PC-3 (cell line): ENCODE results near the gene SLC6A3. TPM values are rescaled to one million over a fixed set of nuclear protein-coding genes. Genes with fewer than 3 reads are reported as not detected.

Source experiments
- ATAC-seq: fragments of 200-7000 bp; cut with Tn5 transposase; 2 replicates; pipeline ENCODE4 v1.9.1; 2020; ENCODE audit warnings: mild to moderate bottlenecking, moderate library complexity
- BruUV-seq: library from RNA; stranded (reverse); fragments of 400-500 nt; replicated peaks from 2 replicates; lab custom pipeline; 2021; lab: Mats Ljungman, UMichigan
- CTCF ChIA-PET: fragments of 300-600 bp; sonication (Branson Sonifier 250); formaldehyde crosslinking; loops from one replicate; lab custom pipeline; 2022; ENCODE audit warnings: antibody characterized with exemption; lab: Charles Lee
- POLR2A ChIA-PET: fragments of 300-600 bp; sonication (Branson Sonifier 250); formaldehyde crosslinking; loops from one replicate; lab custom pipeline; 2022; ENCODE audit warnings: antibody characterized with exemption; ENCODE audit not compliant: unreplicated experiment; lab: Charles Lee
- DNase-seq: peaks from one replicate; pipeline ENCODE4 v3.0.0-alpha.2; 2015
- H2AFZ ChIP-seq: fragments of 300-600 bp; sonication (generic); 2 replicates; pipeline ENCODE4 v1.6.0; 2016; ENCODE audit warnings: antibody characterized with exemption, low read length
- H3F3A ChIP-seq: fragments of 300-600 bp; sonication (generic); one replicate; pipeline ENCODE4 v1.6.0; 2017; ENCODE audit warnings: antibody characterized with exemption, low read length, control low read depth, mild to moderate bottlenecking; ENCODE audit not compliant: unreplicated experiment
- H3K27ac ChIP-seq: fragments of 300-600 bp; sonication (generic); 2 replicates; pipeline ENCODE4 v1.5.1; 2016; ENCODE audit warnings: mild to moderate bottlenecking, low read length
- H3K27me3 ChIP-seq: fragments of 300-600 bp; sonication (generic); 2 replicates; pipeline ENCODE4 v1.6.1; 2016; ENCODE audit warnings: low read length, mixed read lengths
- H3K36me3 ChIP-seq: fragments of 300-600 bp; sonication (generic); 2 replicates; pipeline ENCODE4 v1.6.1; 2016; ENCODE audit warnings: low read depth, mixed run types, low read length, mixed read lengths
- H3K4me1 ChIP-seq: fragments of 300-600 bp; sonication (generic); 2 replicates; pipeline ENCODE4 v1.5.1; 2016; ENCODE audit warnings: low read length; ENCODE audit not compliant: insufficient read depth
- H3K4me2 ChIP-seq: fragments of 300-600 bp; sonication (generic); 2 replicates; pipeline ENCODE4 v1.6.0; 2016; ENCODE audit warnings: low read length
- H3K4me3 ChIP-seq: fragments of 300-600 bp; sonication (generic); 2 replicates; pipeline ENCODE4 v1.5.1; 2016; ENCODE audit warnings: mild to moderate bottlenecking, low read length, mixed read lengths
- H3K79me2 ChIP-seq: fragments of 300-600 bp; sonication (generic); 2 replicates; pipeline ENCODE4 v1.6.1; 2017; ENCODE audit warnings: low read length, mixed read lengths
- H3K9ac ChIP-seq: fragments of 300-600 bp; sonication (generic); 2 replicates; pipeline ENCODE4 v1.6.0; 2016; ENCODE audit warnings: mild to moderate bottlenecking, low read length
- H3K9me2 ChIP-seq: fragments of 300-600 bp; sonication (generic); replicated peaks from 2 replicates; pipeline ENCODE4 v1.6.1; 2016; ENCODE audit warnings: mixed run types, low read length, mixed read lengths
- H3K9me3 ChIP-seq: fragments of 300-600 bp; sonication (generic); 2 replicates; pipeline ENCODE4 v1.6.1; 2016; ENCODE audit warnings: low read length, mixed read lengths
- H4K20me1 ChIP-seq: fragments of 300-600 bp; sonication (generic); 2 replicates; pipeline ENCODE4 v1.6.1; 2016; ENCODE audit warnings: low read length, mixed read lengths
- CTCF ChIP-seq: fragments of 300-600 bp; sonication (generic); conservative IDR thresholded peaks from 2 replicates; pipeline ENCODE4 v1.5.1; 2017; ENCODE audit warnings: antibody characterized with exemption, low read depth, mild to moderate bottlenecking, low read length
- EZH2 ChIP-seq: fragments of 300-600 bp; sonication (generic); IDR thresholded peaks from one replicate; pipeline ENCODE4 v1.6.1; 2017; ENCODE audit warnings: antibody characterized with exemption, mild to moderate bottlenecking, low read length; ENCODE audit not compliant: unreplicated experiment
- EZH2phosphoT487 ChIP-seq: fragments of 300-600 bp; sonication (generic); IDR thresholded peaks from 2 replicates; pipeline ENCODE4 v1.6.1; 2018; ENCODE audit warnings: mild to moderate bottlenecking, antibody characterized with exemption, low read length, borderline replicate concordance
- intact Hi-C: fragments of 100-400 bp; cut with micrococcal nuclease; formaldehyde crosslinking; loops from 2 replicates; pipeline ENCODE4 v1.9.0; 2023
- total RNA-seq: library from RNA; depleted of rRNA; stranded (reverse); fragments of >200 nt; gene quantifications from 2 replicates; pipeline ENCODE4 v1.2.3, GENCODE V29; 2014

SLC6A3 gene
- total RNA-seq, 1 experiment from 2014 or later, result not detected

- TF ChIP-seq EZH2 (no peak), EZH2phosphoT487 (no peak), CTCF (no peak)
- H3K4me2 ChIP-seq, result no peak overlapping the region
- POLR2A ChIA-PET, result no interaction called here
- ATAC-seq (no peak), DNase-seq (no peak)
- CTCF ChIA-PET, result no interaction called here
- peaks cover 79% of the 10 kb centered on the region for H3K27me3 ChIP-seq
- no peak overlapping the region for H3K4me3 ChIP-seq
- H3K36me3 ChIP-seq, result no peaks in the 10 kb centered on the region
- no peak overlapping the region for H3K27ac ChIP-seq
- H3K9me2 ChIP-seq, result no peaks in the 10 kb centered on the region
- no peaks in the 10 kb centered on the region for H3K79me2 ChIP-seq
- no peak overlapping the region for H3K9ac ChIP-seq
- no peaks in the 10 kb centered on the region for H3K4me1 ChIP-seq
- BruUV-seq, result no TSS peak
- intact Hi-C loops, result no loop called here
- no peaks in the 10 kb centered on the region for H3K9me3 ChIP-seq
- H2AFZ ChIP-seq, result no peak overlapping the region
- H4K20me1 ChIP-seq, result no peaks in the 10 kb centered on the region
- H3F3A ChIP-seq, result no peaks in the 10 kb centered on the region
These were observed 77.0 kb downstream of the SLC6A3 start for GRCh38 chr5:1368236-1368635.

DNA sequence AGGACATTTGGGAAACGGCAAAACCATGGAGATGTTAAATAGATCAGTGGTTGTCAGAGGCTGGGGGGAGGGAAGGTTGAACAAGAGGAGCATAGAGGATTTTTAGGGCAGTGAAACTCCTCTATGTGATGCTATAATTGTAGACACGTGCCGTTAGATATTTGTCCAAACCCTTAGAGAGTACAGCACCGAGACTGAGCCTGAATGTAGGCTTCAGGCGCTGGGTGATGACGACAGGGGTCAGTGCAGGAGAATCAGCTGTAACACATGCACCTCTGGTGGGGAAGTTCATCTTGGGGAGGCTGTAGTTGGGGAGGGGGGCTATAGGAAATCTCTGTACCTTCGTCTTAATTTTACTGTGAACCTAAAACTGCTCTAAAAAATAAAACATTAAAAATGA, 78.1 kb downstream of the SLC6A3 start:
- H3K9me2 ChIP-seq, result no peaks in the 10 kb centered on the region
- no peaks in the 10 kb centered on the region for H4K20me1 ChIP-seq
- ChIA-PET POLR2A (no interaction called here), CTCF (no interaction called here)
- peaks cover 80% of the 10 kb centered on the region for H3K27me3 ChIP-seq
- no peaks in the 10 kb centered on the region for H3K36me3 ChIP-seq
- no peak overlapping the region for H2AFZ ChIP-seq
- no peak overlapping the region for H3K4me3 ChIP-seq
- DNase-seq (no peak), ATAC-seq (no peak)
- H3K9me3 ChIP-seq, result no peaks in the 10 kb centered on the region
- no peak overlapping the region for H3K9ac ChIP-seq
- no peaks in the 10 kb centered on the region for H3K4me1 ChIP-seq
- no peak overlapping the region for H3K4me2 ChIP-seq
- intact Hi-C loops, result no loop called here
- no peaks in the 10 kb centered on the region for H3F3A ChIP-seq
- no peak overlapping the region for H3K27ac ChIP-seq
- no peaks in the 10 kb centered on the region for H3K79me2 ChIP-seq
- TF ChIP-seq CTCF (no peak), EZH2phosphoT487 (no peak), EZH2 (no peak)
- BruUV-seq, result no TSS peak

GRCh38 chr5:1366514-1366913, 78.7 kb downstream of the SLC6A3 start:
- Histone ChIP-seq H3K79me2 (no peaks in the 10 kb centered on the region), H2AFZ (no peak overlapping the region), H3K4me3 (no peak overlapping the region), H3K9me2 (no peaks in the 10 kb centered on the region), H3K36me3 (no peaks in the 10 kb centered on the region), H3K27ac (no peak overlapping the region), H3K9me3 (no peaks in the 10 kb centered on the region), H3K27me3 (peaks cover 78% of the 10 kb centered on the region), H3K4me2 (no peak overlapping the region), H4K20me1 (no peaks in the 10 kb centered on the region), H3K4me1 (no peaks in the 10 kb centered on the region), H3F3A (no peaks in the 10 kb centered on the region), H3K9ac (no peak overlapping the region)
- DNase-seq (no peak), ATAC-seq (no peak)
- CTCF ChIA-PET, result no interaction called here
- POLR2A ChIA-PET, result no interaction called here
- no TSS peak for BruUV-seq
- no peak for TF ChIP-seq EZH2
- no peak for TF ChIP-seq CTCF
- TF ChIP-seq EZH2phosphoT487, result no peak
- intact Hi-C loops, result no loop called here
